ENCODE measurements around the gene SEPTIN6.
"Not testable (repeated sequence)": the region's sequence is repeated elsewhere in the genome, so short reads cannot be mapped to it uniquely, and the experiment has no call there.

The SEPTIN6 gene

DNA sequence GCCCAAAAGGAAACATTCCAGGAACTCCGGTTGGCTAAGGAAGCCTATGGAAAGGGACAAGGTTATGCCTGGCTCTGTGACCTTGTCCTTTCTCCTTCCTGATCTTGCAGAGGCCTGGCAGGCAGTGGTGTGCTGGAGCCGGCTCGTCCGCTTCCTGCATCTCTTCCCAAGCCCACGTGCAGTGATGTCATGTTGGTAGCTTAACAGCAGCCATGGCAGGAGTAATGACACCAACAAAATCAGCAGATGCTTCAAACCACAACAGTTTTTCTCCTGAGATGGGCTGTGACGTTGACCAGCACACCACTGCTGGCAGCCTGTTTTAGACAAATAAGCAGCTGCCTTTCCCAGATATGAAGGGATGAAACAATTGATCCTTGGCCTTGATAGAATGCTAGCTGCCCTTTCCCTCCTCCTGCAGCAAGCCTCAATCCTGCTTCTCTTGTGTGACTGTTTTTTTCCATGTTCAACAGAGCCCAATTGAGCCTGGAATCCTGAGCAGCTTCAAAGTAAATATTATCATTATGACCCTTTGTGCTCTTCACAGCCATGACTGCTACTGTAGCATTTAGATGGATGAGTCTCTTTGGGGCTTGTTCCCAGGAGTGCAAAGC is 23.4 kb downstream of the SEPTIN6 start:
- H3K9ac ChIP-seq (ENCODE audit: low read length) = no peak overlapping the region
- no peaks in the 10 kb centered on the region for H3K27me3 ChIP-seq (ENCODE audit: control insufficient read depth, insufficient read depth, low read length)
- H3K4me1 ChIP-seq (ENCODE audit: control insufficient read depth, low read depth, low read length) = no peaks in the 10 kb centered on the region
- H3K9me3 ChIP-seq (ENCODE audit: control insufficient read depth, low read depth, low read length) = peaks cover 9% of the 10 kb centered on the region
- no peak overlapping the region for H3K27ac ChIP-seq (ENCODE audit: low read length)
- H3K4me3 ChIP-seq (ENCODE audit: low read length) = no peak overlapping the region
- no peaks in the 10 kb centered on the region for H3K36me3 ChIP-seq (ENCODE audit: control insufficient read depth, low read depth, low read length)

DNA sequence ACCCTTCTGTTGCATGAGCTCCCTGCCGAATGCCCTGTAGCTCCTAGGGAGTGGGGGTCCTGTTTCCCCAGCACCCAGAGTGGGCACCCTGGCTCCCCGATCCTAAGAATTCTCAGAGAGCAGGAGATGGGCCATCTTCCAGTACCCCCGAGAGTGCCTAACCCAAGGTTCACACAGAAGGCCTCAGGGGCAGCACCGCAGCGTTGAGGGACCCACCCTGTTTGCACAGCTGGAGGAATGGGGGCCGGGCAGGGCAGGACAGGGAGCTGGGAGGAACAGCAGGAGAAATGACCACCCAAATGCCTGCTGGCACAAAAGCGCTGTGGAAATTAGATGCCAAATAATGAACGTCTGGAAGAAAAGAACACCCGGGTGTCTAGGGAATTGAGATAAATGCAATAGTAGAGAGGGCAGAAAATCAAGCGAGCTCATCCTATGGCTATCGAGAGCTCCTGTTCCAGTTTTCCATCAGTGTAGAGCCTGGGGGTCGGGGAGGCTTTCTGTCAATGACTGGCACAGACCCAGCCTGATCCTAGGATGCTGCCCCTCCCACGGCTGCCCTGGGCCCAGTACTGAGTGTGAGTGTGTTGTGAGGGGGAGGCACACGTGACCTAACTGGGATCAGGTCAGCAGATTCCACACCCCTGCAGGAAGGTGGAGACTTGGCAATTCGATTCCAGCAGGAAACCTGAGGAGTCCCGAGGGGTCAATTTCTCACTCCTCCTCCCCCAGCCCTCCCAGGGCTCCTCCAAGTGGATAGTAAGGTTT is 25.7 kb downstream of the SEPTIN6 start:
- H3K27ac ChIP-seq (ENCODE audit: low read length) = no peak overlapping the region
- no peak overlapping the region for H3K9ac ChIP-seq (ENCODE audit: low read length)
- no peaks in the 10 kb centered on the region for H3K36me3 ChIP-seq (ENCODE audit: control insufficient read depth, low read depth, low read length)

DNA sequence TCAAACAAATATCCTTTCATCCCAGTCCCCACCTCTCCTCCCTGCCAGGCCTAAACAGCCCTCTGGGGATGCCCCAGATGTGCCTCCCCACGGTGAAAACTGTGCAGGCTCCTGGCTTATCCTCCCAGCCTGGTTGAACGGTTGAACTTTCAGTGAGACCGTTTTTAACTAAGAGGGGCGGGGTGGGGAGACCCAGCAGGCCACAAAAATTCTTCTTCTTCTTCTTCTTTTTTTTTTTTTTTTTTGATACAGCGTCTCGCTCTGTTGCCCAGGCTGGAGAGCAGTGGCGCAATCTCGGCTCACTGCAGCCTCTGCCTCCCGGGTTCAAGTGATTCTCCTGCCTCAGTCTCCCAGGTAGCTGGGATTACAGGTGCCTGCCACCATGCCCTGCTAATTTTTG is 28.1 kb downstream of the SEPTIN6 start:
- not testable (repeated sequence) for H3K27me3 ChIP-seq (ENCODE audit: control insufficient read depth, insufficient read depth, low read length); H3K27ac ChIP-seq (ENCODE audit: low read length); H3K9ac ChIP-seq (ENCODE audit: low read length); H3K4me3 ChIP-seq (ENCODE audit: low read length); H3K4me1 ChIP-seq (ENCODE audit: control insufficient read depth, low read depth, low read length); H3K36me3 ChIP-seq (ENCODE audit: control insufficient read depth, low read depth, low read length); H3K9me3 ChIP-seq (ENCODE audit: control insufficient read depth, low read depth, low read length)

More for the DNA sequence above, 25.7 kb downstream of the SEPTIN6 start:
- H3K4me1 ChIP-seq (ENCODE audit: control insufficient read depth, low read depth, low read length) = no peaks in the 10 kb centered on the region
- H3K27me3 ChIP-seq (ENCODE audit: control insufficient read depth, insufficient read depth, low read length) = no peaks in the 10 kb centered on the region
- no peak overlapping the region for H3K4me3 ChIP-seq (ENCODE audit: low read length)
- peaks cover 5% of the 10 kb centered on the region for H3K9me3 ChIP-seq (ENCODE audit: control insufficient read depth, low read depth, low read length)

DNA sequence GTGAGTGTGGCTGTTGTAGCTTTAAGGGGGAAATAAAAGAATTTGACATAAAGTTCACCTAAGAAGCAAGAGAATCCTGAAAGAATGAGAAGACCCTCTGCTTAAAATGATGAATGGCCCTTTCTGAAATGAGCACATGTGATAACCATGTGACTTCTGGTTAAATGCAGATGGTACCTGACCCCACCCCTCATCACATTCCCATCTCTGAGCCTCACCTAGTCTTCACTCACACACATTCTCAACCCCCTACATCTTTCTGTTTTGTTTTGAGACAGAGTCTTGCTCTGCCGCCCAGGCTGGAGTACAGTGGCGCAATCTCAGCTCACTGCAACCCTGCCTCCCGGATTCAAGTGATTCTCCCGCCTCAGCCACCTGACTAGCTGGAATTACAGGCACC is 31.5 kb downstream of the SEPTIN6 start:
- H3K27me3 ChIP-seq (ENCODE audit: control insufficient read depth, insufficient read depth, low read length) = no peaks in the 10 kb centered on the region
- no peak overlapping the region for H3K4me3 ChIP-seq (ENCODE audit: low read length)
- H3K36me3 ChIP-seq (ENCODE audit: control insufficient read depth, low read depth, low read length) = no peaks in the 10 kb centered on the region
- H3K9ac ChIP-seq (ENCODE audit: low read length) = no peak overlapping the region
- no peaks in the 10 kb centered on the region for H3K4me1 ChIP-seq (ENCODE audit: control insufficient read depth, low read depth, low read length)
- H3K27ac ChIP-seq (ENCODE audit: low read length) = no peak overlapping the region
- H3K9me3 ChIP-seq (ENCODE audit: control insufficient read depth, low read depth, low read length) = peaks cover 8% of the 10 kb centered on the region

DNA sequence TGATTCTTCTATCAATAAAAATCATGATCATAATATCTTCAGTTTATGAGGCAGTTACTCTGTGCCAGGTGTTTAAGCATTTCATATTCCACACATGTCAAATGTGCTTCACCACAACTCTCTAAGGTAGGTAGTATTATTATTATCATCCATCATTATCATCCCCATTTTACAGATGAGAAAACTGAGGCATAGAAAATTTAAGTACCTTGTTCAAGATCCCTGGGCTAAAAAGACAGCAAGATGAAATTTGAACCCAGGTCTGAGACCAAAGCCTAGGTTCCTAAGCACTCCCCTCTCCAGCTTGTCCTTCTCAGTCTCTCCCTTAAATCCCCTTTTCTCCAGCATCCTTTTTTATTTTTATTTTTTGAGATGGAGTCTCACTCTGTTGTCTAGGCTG is 33.4 kb downstream of the SEPTIN6 start:
- no peaks in the 10 kb centered on the region for H3K27me3 ChIP-seq (ENCODE audit: control insufficient read depth, insufficient read depth, low read length)
- no peaks in the 10 kb centered on the region for H3K36me3 ChIP-seq (ENCODE audit: control insufficient read depth, low read depth, low read length)
- H3K9me3 ChIP-seq (ENCODE audit: control insufficient read depth, low read depth, low read length) = peaks cover 8% of the 10 kb centered on the region
- no peak overlapping the region for H3K4me3 ChIP-seq (ENCODE audit: low read length)
- no peak overlapping the region for H3K9ac ChIP-seq (ENCODE audit: low read length)
- H3K27ac ChIP-seq (ENCODE audit: low read length) = no peak overlapping the region
- H3K4me1 ChIP-seq (ENCODE audit: control insufficient read depth, low read depth, low read length) = no peaks in the 10 kb centered on the region

DNA sequence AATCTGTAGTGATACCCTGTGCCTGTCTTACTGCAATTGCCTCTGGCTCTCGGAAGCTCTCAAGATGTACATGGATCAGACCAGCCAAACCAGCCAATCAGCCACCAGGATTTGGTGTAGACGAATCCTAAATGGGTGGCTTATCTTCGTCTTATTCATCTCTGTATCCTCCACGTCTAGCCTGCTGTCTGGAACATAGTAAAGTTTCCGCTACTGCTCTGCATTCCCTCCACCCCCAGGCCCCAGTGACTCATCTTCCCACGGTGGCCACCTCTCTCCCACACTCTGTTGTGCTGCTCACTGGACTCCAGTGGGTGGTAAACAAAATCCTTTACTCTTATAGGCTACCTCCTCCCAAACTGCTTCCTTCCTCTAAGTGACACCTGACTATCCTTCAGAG is 37.8 kb downstream of the SEPTIN6 start:
- Histone ChIP-seq H3K4me1 (ENCODE audit: control insufficient read depth, low read depth, low read length) (no peaks in the 10 kb centered on the region), H3K27me3 (ENCODE audit: control insufficient read depth, insufficient read depth, low read length) (no peaks in the 10 kb centered on the region), H3K4me3 (ENCODE audit: low read length) (no peak overlapping the region), H3K9me3 (ENCODE audit: control insufficient read depth, low read depth, low read length) (peaks cover 6% of the 10 kb centered on the region), H3K9ac (ENCODE audit: low read length) (no peak overlapping the region), H3K27ac (ENCODE audit: low read length) (no peak overlapping the region), H3K36me3 (ENCODE audit: control insufficient read depth, low read depth, low read length) (no peaks in the 10 kb centered on the region)

DNA sequence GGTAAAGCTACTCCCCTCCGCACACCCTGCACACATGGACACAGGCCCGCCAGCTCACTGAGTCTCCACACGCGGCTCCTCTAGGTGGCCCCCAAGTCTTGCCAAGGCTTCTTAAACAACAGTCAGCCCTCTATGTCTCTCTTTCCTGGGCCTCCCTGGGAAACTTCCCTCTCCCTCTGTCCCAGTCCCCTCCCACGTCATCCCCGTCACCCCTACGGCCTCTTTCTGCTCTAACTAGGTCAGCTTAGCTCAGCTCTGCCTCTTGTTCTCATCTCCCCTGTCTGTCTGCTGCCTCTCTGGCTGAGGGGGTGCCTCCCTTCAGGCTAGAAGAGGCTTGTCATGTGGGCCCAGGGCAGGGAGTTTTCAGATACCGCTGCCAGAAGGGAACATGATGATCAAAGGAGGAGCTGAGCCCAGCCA is 38.8 kb downstream of the SEPTIN6 start:
- H3K36me3 ChIP-seq (ENCODE audit: control insufficient read depth, low read depth, low read length) = no peaks in the 10 kb centered on the region
- no peaks in the 10 kb centered on the region for H3K27me3 ChIP-seq (ENCODE audit: control insufficient read depth, insufficient read depth, low read length)
- H3K27ac ChIP-seq (ENCODE audit: low read length) = no peak overlapping the region
- no peaks in the 10 kb centered on the region for H3K4me1 ChIP-seq (ENCODE audit: control insufficient read depth, low read depth, low read length)
- no peak overlapping the region for H3K4me3 ChIP-seq (ENCODE audit: low read length)
- peaks cover 3% of the 10 kb centered on the region for H3K9me3 ChIP-seq (ENCODE audit: control insufficient read depth, low read depth, low read length)
- H3K9ac ChIP-seq (ENCODE audit: low read length) = no peak overlapping the region

GRCh38 chrX:119648421-119648775 is 44.6 kb downstream of the SEPTIN6 start:
- Histone ChIP-seq H3K9ac (ENCODE audit: low read length) (no peak overlapping the region), H3K27me3 (ENCODE audit: control insufficient read depth, insufficient read depth, low read length) (no peaks in the 10 kb centered on the region), H3K9me3 (ENCODE audit: control insufficient read depth, low read depth, low read length) (peaks cover 7% of the 10 kb centered on the region), H3K4me1 (ENCODE audit: control insufficient read depth, low read depth, low read length) (no peaks in the 10 kb centered on the region), H3K36me3 (ENCODE audit: control insufficient read depth, low read depth, low read length) (no peaks in the 10 kb centered on the region), H3K4me3 (ENCODE audit: low read length) (no peak overlapping the region), H3K27ac (ENCODE audit: low read length) (no peak overlapping the region)

- Histone ChIP-seq H3K4me3 (ENCODE audit: low read length) (no peak overlapping the region), H3K9me3 (ENCODE audit: control insufficient read depth, low read depth, low read length) (peaks cover 7% of the 10 kb centered on the region), H3K27ac (ENCODE audit: low read length) (no peak overlapping the region), H3K9ac (ENCODE audit: low read length) (no peak overlapping the region), H3K4me1 (ENCODE audit: control insufficient read depth, low read depth, low read length) (no peaks in the 10 kb centered on the region), H3K36me3 (ENCODE audit: control insufficient read depth, low read depth, low read length) (no peaks in the 10 kb centered on the region), H3K27me3 (ENCODE audit: control insufficient read depth, insufficient read depth, low read length) (no peaks in the 10 kb centered on the region)
Observed at GRCh38 chrX:119647552-119648420, 45.2 kb downstream of the SEPTIN6 start.

DNA sequence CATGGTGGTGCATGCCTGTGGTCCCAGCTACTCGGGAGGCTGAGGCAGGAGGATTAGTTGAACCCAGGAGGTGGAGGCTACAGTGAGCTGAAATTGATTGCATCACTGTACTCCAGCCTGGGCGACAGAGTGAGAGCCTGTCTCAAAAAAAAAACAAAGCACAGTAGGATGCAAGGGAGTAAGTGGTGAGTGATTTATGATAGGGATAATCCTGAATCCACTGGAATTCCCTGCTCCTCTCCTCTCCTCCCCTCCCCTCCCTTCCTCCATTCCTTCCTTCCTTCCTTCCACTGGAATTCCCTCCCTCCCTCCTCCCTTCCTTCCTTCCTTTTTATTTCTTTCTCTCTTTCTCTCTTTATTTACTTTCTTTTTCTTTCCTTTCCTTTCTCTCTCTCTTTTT is 45.9 kb downstream of the SEPTIN6 start:
- Histone ChIP-seq H3K4me1 (ENCODE audit: control insufficient read depth, low read depth, low read length) (no peaks in the 10 kb centered on the region), H3K27me3 (ENCODE audit: control insufficient read depth, insufficient read depth, low read length) (no peaks in the 10 kb centered on the region), H3K36me3 (ENCODE audit: control insufficient read depth, low read depth, low read length) (no peaks in the 10 kb centered on the region), H3K9me3 (ENCODE audit: control insufficient read depth, low read depth, low read length) (peaks cover 7% of the 10 kb centered on the region), H3K4me3 (ENCODE audit: low read length) (no peak overlapping the region), H3K9ac (ENCODE audit: low read length) (no peak overlapping the region), H3K27ac (ENCODE audit: low read length) (no peak overlapping the region)

GRCh38 chrX:119646515-119646914 is 46.5 kb downstream of the SEPTIN6 start:
- Histone ChIP-seq H3K27me3 (ENCODE audit: control insufficient read depth, insufficient read depth, low read length) (no peaks in the 10 kb centered on the region), H3K4me3 (ENCODE audit: low read length) (no peak overlapping the region), H3K36me3 (ENCODE audit: control insufficient read depth, low read depth, low read length) (no peaks in the 10 kb centered on the region), H3K4me1 (ENCODE audit: control insufficient read depth, low read depth, low read length) (no peaks in the 10 kb centered on the region), H3K9ac (ENCODE audit: low read length) (no peak overlapping the region), H3K9me3 (ENCODE audit: control insufficient read depth, low read depth, low read length) (peaks cover 7% of the 10 kb centered on the region), H3K27ac (ENCODE audit: low read length) (no peak overlapping the region)

Measured in iPS-18a (cell line).